Measurements from ENCODE around the gene SHISA3. TPM values are rescaled to one million over a fixed set of nuclear protein-coding genes. Genes with fewer than 3 reads are reported as not detected.
A peak's percentile ranks its signal among the peaks of the same experiment; 100 is the strongest.

SHISA3 gene
- polyA plus RNA-seq, 3 donors from 2014 or later = 0.11 TPM; not detected in 2

GRCh38 chr4:42428036-42428435, 30.7 kb downstream of the SHISA3 start:
- H3K9me3 Mint-ChIP-seq = no peaks in the 10 kb centered on the region
- peaks cover 0 to 5% (median 2%) of the 10 kb centered on the region in 3 donors for H3K27me3 Mint-ChIP-seq (ENCODE audit: low read depth in 3 of 3)
- no peak overlapping the region for H3K4me3 Mint-ChIP-seq
- H3K36me3 Mint-ChIP-seq = peaks cover 24 to 42% (median 33%) of the 10 kb centered on the region in 3 donors
- no peaks in the 10 kb centered on the region for H3K4me1 Mint-ChIP-seq
- no peak overlapping the region for H3K27ac Mint-ChIP-seq
- DNase-seq = no peak

GRCh38 chr4:42436928-42437565, 39.8 kb downstream of the SHISA3 start:
- Mint-ChIP-seq H3K4me3 (no peak overlapping the region), H3K4me1 (no peaks in the 10 kb centered on the region), H3K27ac (no peak overlapping the region), H3K27me3 (ENCODE audit: low read depth in 3 of 3) (peaks cover 0 to 7% (median 3%) of the 10 kb centered on the region in 3 donors), H3K9me3 (no peaks in the 10 kb centered on the region), H3K36me3 (peaks cover 43 to 46% (median 44%) of the 10 kb centered on the region in 3 donors)
- no peak for DNase-seq

- Mint-ChIP-seq H3K9me3 (no peaks in the 10 kb centered on the region), H3K36me3 (peaks cover 32 to 52% (median 50%) of the 10 kb centered on the region in 3 donors), H3K27ac (peak overlapping the region in 1 of 6 donors; percentile 3), H3K27me3 (ENCODE audit: low read depth in 3 of 3) (peaks cover 0 to 7% (median 3%) of the 10 kb centered on the region in 3 donors), H3K4me3 (no peak overlapping the region), H3K4me1 (no peaks in the 10 kb centered on the region)
- DNase-seq = no peak
Observed at GRCh38 chr4:42440083-42440482, 42.8 kb downstream of the SHISA3 start.

GRCh38 chr4:42442601-42443000, 45.3 kb downstream of the SHISA3 start:
- Mint-ChIP-seq H3K4me1 (no peaks in the 10 kb centered on the region), H3K4me3 (no peak overlapping the region), H3K27ac (no peak overlapping the region), H3K36me3 (peaks cover 26 to 54% (median 46%) of the 10 kb centered on the region in 3 donors), H3K27me3 (ENCODE audit: low read depth in 3 of 3) (peaks cover 0 to 6% (median 3%) of the 10 kb centered on the region in 3 donors), H3K9me3 (no peaks in the 10 kb centered on the region)
- DNase-seq = no peak

- Mint-ChIP-seq H3K9me3 (no peaks in the 10 kb centered on the region), H3K36me3 (peaks cover 27 to 54% (median 32%) of the 10 kb centered on the region in 3 donors), H3K27ac (no peak overlapping the region), H3K27me3 (ENCODE audit: low read depth in 3 of 3) (peaks cover 0 to 3% (median 0%) of the 10 kb centered on the region in 3 donors), H3K4me1 (no peaks in the 10 kb centered on the region), H3K4me3 (no peak overlapping the region)
- DNase-seq = no peak
Observed at GRCh38 chr4:42445038-42445437, 47.8 kb downstream of the SHISA3 start.

GRCh38 chr4:42446823-42447222, 49.5 kb downstream of the SHISA3 start:
- no peaks in the 10 kb centered on the region for H3K9me3 Mint-ChIP-seq
- no peak for DNase-seq
- H3K36me3 Mint-ChIP-seq = peaks cover 36 to 60% (median 40%) of the 10 kb centered on the region in 3 donors
- no peaks in the 10 kb centered on the region for H3K4me1 Mint-ChIP-seq
- peak overlapping the region in 1 of 6 donors; percentile 14 for H3K27ac Mint-ChIP-seq
- H3K4me3 Mint-ChIP-seq = no peak overlapping the region
- peaks cover 0 to 2% (median 0%) of the 10 kb centered on the region in 3 donors for H3K27me3 Mint-ChIP-seq (ENCODE audit: low read depth in 3 of 3)

Other genes starting within 250 kb of the SHISA3 start
- under 1 TPM in 2 of 3 donors, not detected in 1; 0.14 to 0.24 TPM for gene BEND4, start 244.8 kb upstream of the SHISA3 start, polyA plus RNA-seq

Measured in immature natural killer cell (primary cell).